ENCODE results near the gene MESP2. TPM values are rescaled to one million over a fixed set of nuclear protein-coding genes. Genes with fewer than 3 reads are reported as not detected.

Gene MESP2
- total RNA-seq, 2 experiments from 2014 or later: not detected

DNA sequence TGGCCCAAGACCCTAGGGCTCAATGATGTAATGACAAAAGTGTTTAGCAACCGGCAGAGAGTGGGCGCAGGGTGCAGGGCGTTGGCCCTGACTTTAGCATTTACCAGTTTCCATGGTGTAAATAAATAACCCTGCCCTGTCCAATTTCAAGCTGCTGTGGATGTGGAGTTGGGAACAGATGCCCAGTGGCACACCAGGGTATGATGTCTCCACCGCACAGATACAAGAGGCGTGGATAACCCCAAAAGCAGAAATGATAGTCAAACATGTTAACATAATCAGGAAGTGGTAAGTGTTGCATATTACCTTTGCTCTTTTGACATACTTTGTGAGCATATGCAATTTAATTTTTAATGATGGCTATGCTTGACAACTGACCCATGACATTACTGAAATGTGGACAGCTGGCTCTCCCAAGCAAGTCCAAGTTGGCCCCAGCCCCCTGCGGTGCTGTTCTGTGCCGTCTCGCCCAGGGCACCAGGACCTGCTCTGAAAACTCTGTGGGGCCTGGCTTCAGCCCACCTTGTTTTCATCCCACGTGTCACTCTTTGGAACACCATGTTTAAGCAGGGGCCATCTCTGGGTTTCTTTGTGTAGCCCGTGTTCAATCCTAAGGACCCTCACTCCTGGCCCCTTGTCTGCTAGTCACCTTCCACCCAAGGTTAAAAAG, 49.3 kb downstream of the MESP2 start:
- H3K9me3 Mint-ChIP-seq: no peaks in the 10 kb centered on the region
- H3K9me3 ChIP-seq (ENCODE audit: control insufficient read depth in 1 of 2, insufficient read depth in 1 of 2, low read length in 2 of 2): no peaks in the 10 kb centered on the region
- H3K4me3 Mint-ChIP-seq: no peak overlapping the region
- H3K4me1 Mint-ChIP-seq (ENCODE audit: low read depth): no peaks in the 10 kb centered on the region
- intact Hi-C loops (cut with DNase I, micrococcal nuclease): no loop called here
- H3K27ac ChIP-seq (ENCODE audit: low read depth in 1 of 2, low read length in 2 of 2): no peak overlapping the region
- no peak overlapping the region for H3K4me3 ChIP-seq (ENCODE audit: low read length)
- H3K36me3 Mint-ChIP-seq (ENCODE audit: low read depth): no peaks in the 10 kb centered on the region
- H3K27me3 Mint-ChIP-seq: peaks cover 20% of the 10 kb centered on the region
- no peak for ATAC-seq (ENCODE audit: poor library complexity)
- DNase-seq: peak in 3 of 14 experiments; percentile 16 to 52 (median 43)
- no peaks in the 10 kb centered on the region for H3K27me3 ChIP-seq (ENCODE audit: control insufficient read depth in 1 of 2, insufficient read depth in 2 of 2, low read length in 2 of 2)
- H3K36me3 ChIP-seq (ENCODE audit: insufficient read depth, low read length): no peaks in the 10 kb centered on the region
- H3K27ac Mint-ChIP-seq: no peak overlapping the region
- ChIA-PET CTCF (no interaction called here), POLR2A (no interaction called here)
- H3K4me1 ChIP-seq (ENCODE audit: insufficient read depth, low read length): no peaks in the 10 kb centered on the region
- no peak for TF ChIP-seq CTCF (IDR thresholded peaks at IDR 0.05)

- CTCF ChIA-PET: no interaction called here
- Histone ChIP-seq H3K27me3 (ENCODE audit: control insufficient read depth in 1 of 2, insufficient read depth in 2 of 2, low read length in 2 of 2) (no peaks in the 10 kb centered on the region), H3K4me1 (ENCODE audit: insufficient read depth, low read length) (no peaks in the 10 kb centered on the region), H3K27ac (ENCODE audit: low read depth in 1 of 2, low read length in 2 of 2) (no peak overlapping the region), H3K9me3 (ENCODE audit: control insufficient read depth in 1 of 2, insufficient read depth in 1 of 2, low read length in 2 of 2) (no peaks in the 10 kb centered on the region), H3K36me3 (ENCODE audit: insufficient read depth, low read length) (no peaks in the 10 kb centered on the region), H3K4me3 (ENCODE audit: low read length) (no peak overlapping the region)
- DNase-seq (no peak), ATAC-seq (ENCODE audit: poor library complexity) (no peak)
- no peak for TF ChIP-seq CTCF (IDR thresholded peaks at IDR 0.05)
- H3K27ac Mint-ChIP-seq: no peak overlapping the region
- peaks cover 7% of the 10 kb centered on the region for H3K27me3 Mint-ChIP-seq
- intact Hi-C loops (cut with DNase I, micrococcal nuclease): no loop called here
- H3K9me3 Mint-ChIP-seq: no peaks in the 10 kb centered on the region
- H3K4me1 Mint-ChIP-seq (ENCODE audit: low read depth): no peaks in the 10 kb centered on the region
- peaks cover 5% of the 10 kb centered on the region for H3K36me3 Mint-ChIP-seq (ENCODE audit: low read depth)
- no peak overlapping the region for H3K4me3 Mint-ChIP-seq
- POLR2A ChIA-PET: no interaction called here
Observed at GRCh38 chr15:89826671-89827655, 50.8 kb downstream of the MESP2 start.

- ChIA-PET POLR2A (no interaction called here), CTCF (no interaction called here)
- no peak for ATAC-seq (ENCODE audit: poor library complexity)
- no peak overlapping the region for H3K4me3 ChIP-seq (ENCODE audit: low read length)
- Mint-ChIP-seq H3K27me3 (no peaks in the 10 kb centered on the region), H3K27ac (no peak overlapping the region), H3K36me3 (ENCODE audit: low read depth) (peaks cover 7% of the 10 kb centered on the region), H3K4me1 (ENCODE audit: low read depth) (no peaks in the 10 kb centered on the region), H3K4me3 (no peak overlapping the region), H3K9me3 (no peaks in the 10 kb centered on the region)
- no peak overlapping the region for H3K27ac ChIP-seq (ENCODE audit: low read depth in 1 of 2, low read length in 2 of 2)
- DNase-seq: no peak
- no peak for TF ChIP-seq CTCF (IDR thresholded peaks at IDR 0.05)
- H3K9me3 ChIP-seq (ENCODE audit: control insufficient read depth in 1 of 2, insufficient read depth in 1 of 2, low read length in 2 of 2): no peaks in the 10 kb centered on the region
- intact Hi-C loops (cut with DNase I, micrococcal nuclease): no loop called here
- H3K36me3 ChIP-seq (ENCODE audit: insufficient read depth, low read length): peaks cover 2% of the 10 kb centered on the region
- H3K4me1 ChIP-seq (ENCODE audit: insufficient read depth, low read length): no peaks in the 10 kb centered on the region
- H3K27me3 ChIP-seq (ENCODE audit: control insufficient read depth in 1 of 2, insufficient read depth in 2 of 2, low read length in 2 of 2): no peaks in the 10 kb centered on the region
Observed at GRCh38 chr15:89827829-89828228, 51.7 kb downstream of the MESP2 start.

Other genes with a start within 250 kb of the MESP2 start
- under 1 TPM; 0.05 to 0.06 TPM for gene TICRR, start 200.9 kb upstream of the MESP2 start, total RNA-seq
- under 1 TPM; 0.08 to 0.20 TPM for gene KIF7, start 120.9 kb upstream of the MESP2 start, total RNA-seq
- under 1 TPM; 0.08 to 0.22 TPM for gene PLIN1, start 97.0 kb upstream of the MESP2 start, total RNA-seq
- under 1 TPM; 0.22 TPM for gene PEX11A, start 85.6 kb upstream of the MESP2 start, total RNA-seq
- gene WDR93, start 85.5 kb upstream of the MESP2 start, total RNA-seq: not detected
- gene MESP1, start 25.1 kb upstream of the MESP2 start, total RNA-seq: under 1 TPM in 1 of 2 experiments, not detected in 1; 0.22 TPM
- 1 to 10 TPM; 1.9 to 2.7 TPM for gene ANPEP, start 38.5 kb downstream of the MESP2 start, total RNA-seq
- 10 to 100 TPM; 18.9 to 20.5 TPM for gene AP3S2, start 117.7 kb downstream of the MESP2 start, total RNA-seq
- not detected for gene ARPIN, start 136.6 kb downstream of the MESP2 start, total RNA-seq
- gene ZNF710, start 225.0 kb downstream of the MESP2 start, total RNA-seq: 1 to 10 TPM; 6.5 to 7.7 TPM